ENCODE data around the gene CD1B.
"Not testable (repeated sequence)": the region's sequence is repeated elsewhere in the genome, so short reads cannot be mapped to it uniquely, and the experiment has no call there.

Gene CD1B

DNA sequence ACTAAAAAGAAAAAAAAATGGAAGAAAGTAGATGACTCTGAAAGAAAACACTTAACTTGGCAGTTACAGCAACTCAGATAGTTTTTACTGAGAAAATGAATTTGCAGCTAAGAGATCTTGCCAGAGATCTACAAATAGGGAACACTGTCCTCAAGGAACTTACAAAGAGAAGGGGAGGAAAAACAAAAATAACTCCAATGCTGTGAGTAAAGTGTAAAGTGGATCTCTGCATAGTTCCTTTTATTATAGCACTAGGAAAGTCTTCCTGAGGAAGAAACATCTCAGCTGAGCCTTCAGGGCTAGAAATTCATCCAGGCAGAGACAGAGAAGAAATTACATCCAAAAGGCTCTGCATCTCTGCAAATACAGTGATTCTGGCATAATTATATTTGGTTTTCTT, 3.9 kb downstream of the CD1B start:
- DNase-seq, result no peak

DNA sequence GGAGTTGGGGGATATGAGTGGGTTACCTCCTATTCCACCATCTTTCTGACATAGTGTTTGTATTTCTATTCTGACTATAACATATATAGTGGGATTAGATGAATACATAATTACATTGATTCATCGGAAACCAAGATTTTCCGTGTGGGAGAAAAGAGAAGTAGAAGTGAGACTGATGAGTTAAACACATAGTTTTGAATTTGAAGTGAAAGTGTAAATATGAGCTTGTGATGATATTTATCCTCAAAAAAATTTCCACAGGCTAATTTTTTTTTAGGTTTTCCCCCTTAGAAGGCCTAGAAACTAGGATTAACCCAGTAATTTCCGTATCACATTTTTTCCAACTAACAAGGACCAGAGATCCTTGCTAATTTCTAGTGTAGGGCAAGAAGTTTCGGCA, 6.9 kb downstream of the CD1B start:
- no peak for DNase-seq

DNA sequence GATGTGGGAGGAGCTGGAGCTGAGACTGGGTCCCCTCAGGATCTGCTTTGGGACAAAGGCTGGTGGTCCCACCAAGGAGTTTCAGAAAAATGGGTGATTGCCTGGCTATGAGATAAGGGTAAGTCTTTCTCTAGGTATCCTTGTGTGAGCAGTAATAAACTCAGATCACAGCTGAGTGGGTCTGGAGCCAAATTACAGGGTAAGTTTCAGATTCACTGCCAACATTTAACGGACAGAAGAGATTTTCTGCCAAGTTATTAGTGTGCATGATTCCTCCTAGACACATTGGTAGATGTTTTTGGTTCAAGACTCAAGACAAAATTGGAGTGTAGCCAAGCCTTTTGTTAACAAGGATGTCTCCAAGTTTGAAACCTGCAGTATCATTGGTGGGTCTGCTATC, 7.5 kb downstream of the CD1B start:
- DNase-seq, result no peak

DNA sequence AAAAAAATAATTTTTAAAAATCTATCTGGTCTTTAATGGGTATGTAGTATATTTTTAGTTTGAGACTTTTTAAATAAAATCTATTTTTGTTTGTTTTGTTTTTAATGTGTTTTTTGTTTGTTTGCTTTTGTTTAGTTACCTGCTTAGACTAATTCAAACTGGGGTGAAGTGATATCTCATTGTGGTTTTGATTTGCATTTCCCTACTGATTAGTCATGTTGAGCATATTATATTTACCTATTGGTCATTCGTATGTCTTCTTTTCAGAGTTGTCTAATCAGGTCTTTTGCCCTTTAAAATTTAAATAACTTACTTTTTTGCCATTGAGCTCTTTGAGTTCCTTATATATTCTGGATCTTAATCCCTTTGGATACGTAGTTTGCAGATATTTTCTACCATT, 20.3 kb downstream of the CD1B start:
- no peak for DNase-seq

DNA sequence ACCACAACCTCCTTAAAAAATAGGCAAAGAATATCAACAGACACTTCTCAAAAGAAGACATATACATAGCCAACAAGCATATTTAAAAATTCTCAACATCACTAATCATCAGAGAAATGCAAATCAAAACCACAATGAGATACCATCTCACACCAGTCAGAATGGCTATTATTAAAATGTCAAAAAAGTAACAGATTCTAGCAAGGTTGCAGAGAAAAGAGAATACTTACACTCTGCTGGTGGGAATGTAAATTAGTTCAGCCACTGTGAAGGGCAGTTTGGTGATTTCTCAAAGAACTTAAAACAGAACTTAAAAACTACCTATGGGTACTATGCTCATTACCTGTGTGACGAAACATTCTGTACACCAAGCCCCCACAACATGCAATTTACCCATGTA, 20.7 kb downstream of the CD1B start:
- DNase-seq, result no peak

DNA sequence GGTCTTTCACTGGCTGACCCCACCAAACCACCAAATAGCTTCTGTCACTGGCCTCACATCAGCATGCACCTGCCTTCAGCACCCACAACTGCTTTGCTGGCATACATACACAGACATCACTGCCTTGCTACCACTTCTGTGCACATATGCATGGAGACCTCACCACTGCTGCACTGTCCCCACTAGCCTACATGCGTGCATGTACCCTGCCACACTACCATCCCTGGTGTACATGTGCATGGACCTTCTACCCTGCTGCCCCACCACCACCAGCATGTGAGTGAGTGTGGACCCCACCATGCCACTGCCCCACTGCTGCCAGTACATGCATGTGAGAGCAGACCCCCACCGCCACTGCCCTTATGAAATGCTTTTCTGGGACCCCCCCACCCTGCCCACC, 35.5 kb downstream of the CD1B start:
- no peak for DNase-seq

DNA sequence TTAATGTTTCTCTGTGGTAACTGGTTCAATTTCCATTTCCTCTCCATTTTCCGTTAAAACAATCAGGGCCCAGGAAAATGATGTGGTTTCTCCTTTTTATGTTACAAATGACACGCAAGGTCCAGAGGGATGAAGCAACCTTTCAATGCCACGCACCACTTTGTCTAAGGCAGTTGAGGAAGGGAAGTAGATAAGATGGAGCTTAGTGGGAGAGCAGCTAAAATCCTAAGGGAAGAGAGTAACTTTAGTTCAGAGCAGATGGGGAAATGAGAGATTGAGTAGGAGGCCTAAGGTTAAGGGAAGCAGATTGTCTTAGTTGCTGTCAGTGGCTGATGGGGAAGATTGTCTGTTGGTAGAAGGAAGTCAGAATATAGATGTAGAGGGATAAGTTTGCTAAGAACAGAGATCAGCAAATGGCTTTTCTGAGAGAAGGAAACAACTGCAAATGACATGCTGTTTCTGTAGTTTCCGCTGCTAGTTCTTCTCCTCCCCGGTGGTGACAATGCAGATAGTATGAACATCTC, 40.9 kb downstream of the CD1B start:
- no peak for DNase-seq

DNA sequence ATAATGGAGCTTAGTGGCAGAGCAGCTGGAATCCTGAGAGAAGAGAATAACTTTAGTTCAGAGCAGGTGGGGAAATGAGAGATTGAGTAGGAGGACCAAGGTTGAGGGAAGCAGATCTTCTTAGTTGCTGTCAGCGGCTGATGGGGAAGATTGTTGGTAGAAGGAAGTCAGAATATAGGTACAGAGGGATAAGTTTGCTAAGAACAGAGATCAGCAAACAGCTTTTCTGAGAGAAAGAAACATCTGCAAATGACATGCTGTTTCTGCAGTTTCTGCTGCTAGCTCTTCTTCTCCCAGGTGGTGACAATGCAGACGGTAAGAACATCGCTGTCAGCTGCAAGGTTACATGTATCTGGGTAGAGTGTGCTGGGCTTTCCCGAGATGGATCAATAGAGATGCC, 41.5 kb downstream of the CD1B start, which contains the start of gene CD1C:
Gene CD1C (plus strand): TSS at position 113 of the 400 bp plus-strand sequence. CDS start 142 bp downstream, at position 255.
- no peak for DNase-seq

DNA sequence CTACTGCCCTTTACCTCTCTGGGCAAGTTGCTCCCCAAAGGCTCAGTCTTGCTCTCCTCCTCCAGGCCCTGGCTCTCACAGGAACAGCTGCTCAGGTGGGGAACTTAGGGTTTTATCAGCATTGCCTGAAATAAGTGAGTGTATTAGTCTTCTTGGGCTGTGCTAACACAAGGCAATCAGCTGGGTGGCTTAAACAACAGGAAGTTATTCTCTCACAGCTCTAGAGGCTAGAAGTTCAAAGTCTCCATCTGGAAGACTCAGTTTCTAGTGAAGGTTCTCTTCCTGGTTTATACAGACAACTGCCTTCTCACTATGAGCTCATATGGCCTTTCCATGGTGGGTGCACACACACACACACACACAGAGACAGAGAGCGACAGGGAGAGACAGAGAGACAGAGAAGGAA, 44.4 kb downstream of the CD1B start:
- DNase-seq, result no peak

DNA sequence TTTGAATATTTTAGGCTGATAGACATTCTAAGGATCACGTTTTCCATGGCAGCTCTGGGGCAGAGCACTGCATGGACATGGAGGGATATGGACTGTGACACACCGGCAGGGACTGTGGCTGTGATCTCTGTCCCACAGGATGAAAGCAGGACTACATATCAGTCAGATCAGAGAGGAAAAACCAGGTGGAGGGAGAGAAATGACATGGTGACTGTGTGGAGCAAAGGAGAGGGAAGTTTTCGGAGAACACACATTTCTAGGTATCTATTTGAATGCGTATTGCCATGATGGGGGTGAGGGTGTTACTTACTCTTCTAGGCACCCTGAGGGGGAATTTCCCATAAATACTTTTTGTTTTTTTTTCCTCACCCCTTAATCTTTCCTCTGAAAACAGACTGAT, 44.8 kb downstream of the CD1B start:
- no peak for DNase-seq

DNA sequence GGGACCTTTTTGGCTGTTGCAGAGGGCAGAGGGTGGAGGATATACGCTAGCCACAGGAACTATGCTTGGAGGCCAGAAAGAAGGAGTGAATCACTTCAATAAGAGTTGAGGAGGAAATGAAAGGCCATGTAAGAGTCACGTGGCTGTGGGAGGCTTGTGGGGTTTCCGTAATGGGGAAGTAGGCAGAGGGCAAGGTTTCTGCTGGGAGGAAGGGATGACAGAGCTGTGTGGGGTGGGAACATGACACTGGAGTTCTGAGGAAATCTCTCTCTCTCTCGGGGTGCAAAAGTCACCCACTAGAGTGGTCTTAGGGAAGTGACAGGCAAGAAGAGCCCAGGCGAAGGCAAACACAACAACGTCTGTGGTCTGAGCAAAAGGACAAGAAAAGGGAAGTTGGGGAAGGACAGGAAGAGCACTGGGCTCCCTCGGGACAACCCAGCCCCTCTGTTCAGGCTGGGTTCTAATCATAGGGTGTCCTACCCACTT, 45.5 kb downstream of the CD1B start:
- DNase-seq, result no peak

DNA sequence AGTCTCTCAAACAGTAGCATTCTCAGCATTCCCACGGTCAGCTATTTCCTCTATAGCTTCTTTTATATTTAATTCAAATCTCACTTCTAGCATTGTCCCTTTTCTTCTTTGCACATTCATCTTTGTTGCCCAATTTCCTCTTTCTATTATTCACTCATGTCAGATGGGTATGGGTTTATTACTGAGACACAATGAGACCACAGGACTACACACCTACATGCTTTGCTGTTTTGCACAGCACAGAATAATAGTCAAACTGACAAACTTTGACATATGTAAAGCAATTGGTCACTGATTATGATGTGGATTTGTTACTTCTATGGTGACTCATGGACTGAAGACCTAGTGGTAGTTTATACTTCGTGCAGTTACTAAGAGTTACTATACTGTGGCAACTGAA, 47.4 kb downstream of the CD1B start:
- no peak for DNase-seq

DNA sequence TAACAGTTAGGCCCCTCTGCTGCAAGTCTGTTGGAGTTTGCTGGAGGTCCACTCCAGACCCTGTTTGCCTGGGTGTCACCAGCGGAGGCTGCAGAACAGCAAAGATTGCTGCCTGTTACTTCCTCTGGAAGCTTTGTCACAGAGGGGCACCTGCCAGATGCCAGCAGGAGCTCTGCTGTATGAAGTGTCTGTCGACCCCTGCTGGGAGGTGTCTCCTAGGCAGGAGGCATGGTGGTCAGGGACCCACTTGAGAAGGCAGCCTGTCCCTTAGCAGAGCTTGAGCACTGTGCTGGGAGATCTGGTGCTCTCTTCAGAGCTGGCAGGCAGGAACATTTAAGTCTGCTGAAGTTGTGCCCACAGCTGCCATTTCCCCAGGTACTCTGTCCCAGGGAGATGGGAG, 48.9 kb downstream of the CD1B start:
- DNase-seq, result not testable (repeated sequence)

All from NCI-H2029 (cell line).